Left hindlimb (tissue), 1 donor: ENCODE results near the gene DRD3.

Experiments
- DNase-seq: peaks from one replicate; pipeline ENCODE4 v3.0.0-alpha.2; 2018

DRD3 gene

DNA sequence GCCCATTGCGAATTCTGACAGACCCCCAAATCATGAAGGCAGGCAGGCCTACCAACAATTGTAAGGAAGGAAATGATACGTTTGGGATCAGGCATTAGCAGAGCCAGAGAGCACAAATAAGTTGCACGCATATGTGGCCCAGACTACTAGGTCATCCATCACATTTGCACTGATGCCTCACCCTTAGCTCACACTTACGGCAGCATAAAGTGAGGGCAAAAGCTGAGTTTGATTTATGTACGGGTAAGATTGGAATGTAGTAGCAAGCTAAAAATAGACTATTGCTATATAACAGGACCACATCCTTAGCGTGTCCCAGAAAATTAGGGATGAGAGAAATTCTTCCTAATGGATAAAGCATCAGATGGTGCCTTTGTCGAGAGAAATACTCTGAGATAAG, 63.7 kb downstream of the DRD3 start:
- DNase-seq = no peak

DNA sequence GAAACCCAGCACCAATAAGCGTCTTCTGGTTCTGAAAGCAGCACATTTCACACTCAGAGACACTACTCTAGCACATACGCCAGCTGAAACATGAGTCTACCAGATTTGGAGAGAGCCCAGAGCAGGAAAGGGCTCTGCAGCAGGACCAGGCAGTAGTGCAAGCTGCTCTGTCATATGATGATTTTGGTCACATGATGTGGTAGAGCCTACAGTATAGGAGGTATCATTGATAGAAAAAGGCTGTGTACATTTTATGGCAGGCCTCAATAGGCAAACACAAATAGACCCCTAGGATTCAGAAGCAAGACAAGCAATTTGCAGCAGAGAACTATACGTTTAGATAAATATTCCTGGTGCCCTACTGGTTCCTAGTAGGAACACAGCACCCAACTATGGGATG, 64.1 kb downstream of the DRD3 start:
- DNase-seq = no peak

DNA sequence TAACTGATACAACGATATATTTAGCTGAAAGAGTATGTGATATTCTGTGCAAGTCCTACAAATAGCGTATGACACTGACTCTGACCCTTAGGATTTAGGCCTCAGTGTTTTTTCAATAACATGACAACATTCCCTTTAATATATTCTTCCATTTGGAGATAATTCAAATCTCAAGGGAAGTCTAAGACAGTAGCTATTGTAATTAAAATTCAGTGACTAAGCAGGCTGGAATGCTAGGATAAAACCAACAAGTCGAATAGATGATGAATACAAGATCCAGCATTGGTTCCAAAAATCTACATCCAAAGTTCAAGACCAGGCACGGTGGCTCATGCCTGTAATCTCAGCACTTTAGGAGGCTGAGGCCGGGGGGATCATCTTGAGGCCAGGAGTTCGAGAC, 66.2 kb downstream of the DRD3 start:
- no peak for DNase-seq

DNA sequence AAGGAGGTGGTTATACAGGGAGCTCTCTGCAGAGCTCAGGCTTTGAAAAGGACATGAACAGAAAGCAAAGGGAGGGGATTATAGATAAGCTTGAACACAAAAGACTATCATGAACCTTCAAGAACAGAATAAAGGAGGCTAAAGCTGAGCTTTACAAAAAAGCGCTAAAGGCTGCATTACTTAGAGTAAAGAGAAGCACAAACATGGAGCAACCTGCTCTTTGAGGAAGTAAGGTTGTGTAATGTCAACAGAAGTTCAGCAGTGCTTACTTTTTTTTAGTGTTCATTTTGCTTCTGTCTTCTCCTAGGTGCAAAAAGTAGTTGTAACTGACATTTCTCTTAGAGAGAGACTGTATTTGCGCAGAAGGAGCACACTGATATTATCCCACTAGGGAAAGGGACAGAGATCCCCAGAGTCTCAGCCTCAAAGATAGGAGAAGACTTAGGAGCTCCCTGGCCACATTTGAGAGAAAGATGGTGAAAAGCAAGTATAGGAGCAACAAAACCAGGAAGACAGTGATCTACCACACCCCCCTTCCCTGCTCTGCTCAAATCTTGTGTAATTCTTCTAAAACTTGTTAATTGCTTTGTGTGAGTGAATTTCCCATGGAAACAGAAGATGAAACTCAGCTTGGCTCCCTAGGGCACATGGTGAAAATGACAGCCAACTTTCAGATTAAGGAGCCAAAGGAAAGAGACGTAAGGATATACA, 67.6 kb downstream of the DRD3 start:
- no peak for DNase-seq

DNA sequence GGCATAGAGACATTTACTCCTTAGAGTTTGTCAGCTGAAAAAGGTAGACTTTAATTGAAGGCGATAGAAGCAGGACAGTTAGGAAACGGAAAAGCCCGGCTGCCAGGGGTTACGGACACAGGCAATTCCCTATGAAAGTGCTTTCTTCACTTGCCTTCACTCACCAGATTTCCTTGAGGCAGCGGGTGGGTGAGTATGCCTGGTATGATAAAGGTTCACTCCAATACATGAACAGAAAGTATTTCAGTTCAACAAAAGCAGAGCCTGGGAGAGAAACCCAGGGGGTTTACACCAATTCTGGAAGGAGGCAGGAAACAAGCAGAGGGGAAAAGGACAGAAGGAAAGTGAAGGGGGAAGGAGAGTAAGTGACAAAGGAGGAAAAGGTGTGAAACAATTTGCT, 68.4 kb downstream of the DRD3 start:
- DNase-seq = no peak

DNA sequence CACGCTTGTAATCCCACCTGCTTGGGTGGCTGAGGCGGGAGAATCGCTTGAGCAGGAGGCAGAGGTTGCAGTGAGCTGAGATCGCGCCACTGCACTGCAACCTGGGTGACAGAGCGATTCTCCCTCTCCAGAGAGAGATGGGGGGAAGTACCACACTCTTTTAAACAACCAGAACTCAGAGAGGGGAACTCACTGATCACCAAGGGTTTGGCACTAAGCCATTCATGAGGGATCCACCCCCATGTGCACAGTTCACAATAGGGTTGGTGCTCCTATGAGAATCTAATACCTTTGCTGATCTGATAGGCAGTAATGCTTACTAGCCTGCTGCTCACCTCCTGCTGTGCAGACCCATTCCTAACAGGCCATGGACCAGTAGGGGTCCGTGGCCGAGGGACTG, 70.7 kb downstream of the DRD3 start:
- no peak for DNase-seq

DNA sequence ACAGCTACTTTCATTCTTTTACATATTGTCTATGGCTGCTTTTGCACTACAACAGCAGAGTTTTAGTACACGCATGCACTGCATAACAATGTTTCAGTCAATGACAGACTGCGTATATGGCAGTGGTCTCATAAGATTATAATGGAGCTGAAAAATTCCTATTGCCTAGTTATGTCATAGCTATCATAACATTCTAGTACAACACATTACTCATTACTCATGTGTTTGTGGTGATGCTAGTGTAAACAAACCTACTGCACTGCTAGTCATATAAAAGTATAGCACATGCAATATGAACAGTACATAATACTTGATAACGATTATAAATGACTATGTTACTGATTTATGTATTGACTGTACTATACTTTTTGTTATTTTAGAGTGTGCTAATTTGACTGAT, 74.4 kb downstream of the DRD3 start:
- no peak for DNase-seq

DNA sequence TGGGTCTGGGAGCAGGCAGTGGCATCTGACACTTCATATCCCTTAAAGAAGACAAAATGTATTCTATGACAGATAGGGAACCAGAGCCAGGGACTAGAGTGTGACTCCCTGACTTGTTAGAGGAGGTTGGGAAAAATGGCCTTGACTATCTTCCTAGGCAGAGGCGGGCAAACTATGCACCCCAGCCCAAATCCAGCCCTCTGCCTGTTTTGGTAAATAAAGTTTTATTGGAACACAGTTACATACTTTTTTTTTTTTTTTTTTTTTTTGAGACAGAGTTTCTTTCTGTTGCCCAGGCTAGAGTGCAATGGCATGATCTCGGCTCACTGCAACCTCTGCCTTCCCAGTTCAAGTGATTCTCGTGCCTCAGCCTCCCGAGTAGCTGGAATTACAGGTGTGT, 75.0 kb downstream of the DRD3 start:
- DNase-seq = no peak

DNA sequence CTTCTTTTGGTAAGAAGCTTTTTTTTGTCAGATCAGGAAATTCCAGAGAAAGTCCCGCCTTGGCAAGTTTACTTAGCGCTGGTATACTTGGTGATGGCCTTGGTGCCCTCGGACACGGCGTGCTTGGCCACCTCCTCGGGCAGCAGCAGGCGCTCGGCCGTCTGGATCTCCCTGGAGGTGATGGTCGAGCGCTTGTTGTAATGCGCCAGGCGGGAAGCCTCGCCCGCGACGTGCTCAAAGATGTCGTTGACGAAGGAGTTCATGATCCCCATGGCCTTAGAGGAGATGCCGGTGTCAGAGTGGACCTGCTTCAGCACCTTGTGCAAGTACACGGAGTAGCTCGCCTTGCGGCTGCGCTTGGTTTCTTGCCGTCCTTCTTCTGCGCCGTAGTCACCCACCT, 75.7 kb downstream of the DRD3 start:
- DNase-seq = no peak

DNA sequence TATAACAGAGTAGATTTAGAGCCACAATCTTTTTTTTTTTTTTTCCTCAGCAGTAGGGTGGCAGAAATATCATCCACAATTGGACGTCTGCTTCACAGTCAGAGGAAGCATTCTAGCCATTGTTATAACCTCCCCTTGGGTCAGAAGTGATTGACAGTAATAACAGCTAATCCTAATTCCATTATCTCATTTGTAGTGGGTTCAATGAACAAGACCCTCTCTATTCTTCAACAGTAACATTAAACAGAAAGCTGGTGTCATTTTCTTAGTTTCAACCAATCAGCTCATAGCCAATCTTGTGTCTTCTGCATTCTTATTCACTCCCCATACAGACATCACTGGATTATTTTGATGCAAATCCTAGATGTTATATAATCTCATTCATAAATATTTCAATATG, 77.8 kb downstream of the DRD3 start:
- no peak for DNase-seq

DNA sequence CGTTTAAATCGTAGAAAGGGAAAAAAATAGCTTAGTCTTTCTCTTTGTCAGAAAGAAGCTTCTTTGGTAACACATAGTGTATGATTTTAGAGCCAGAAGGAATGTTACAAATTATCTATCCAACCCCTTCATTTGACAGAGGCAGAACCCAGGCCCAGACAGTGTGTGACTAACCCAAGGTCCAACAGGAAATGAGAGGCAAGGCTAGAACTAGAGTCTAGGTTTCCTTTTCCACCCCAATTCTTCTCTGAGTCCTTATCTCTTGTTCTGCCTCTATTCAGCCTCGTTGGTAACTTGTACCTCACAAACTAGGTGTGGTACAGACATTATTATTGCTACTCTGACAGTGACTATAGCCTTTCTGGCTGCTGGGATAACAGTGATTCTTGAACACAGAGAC, 83.1 kb downstream of the DRD3 start:
- DNase-seq = no peak

DNA sequence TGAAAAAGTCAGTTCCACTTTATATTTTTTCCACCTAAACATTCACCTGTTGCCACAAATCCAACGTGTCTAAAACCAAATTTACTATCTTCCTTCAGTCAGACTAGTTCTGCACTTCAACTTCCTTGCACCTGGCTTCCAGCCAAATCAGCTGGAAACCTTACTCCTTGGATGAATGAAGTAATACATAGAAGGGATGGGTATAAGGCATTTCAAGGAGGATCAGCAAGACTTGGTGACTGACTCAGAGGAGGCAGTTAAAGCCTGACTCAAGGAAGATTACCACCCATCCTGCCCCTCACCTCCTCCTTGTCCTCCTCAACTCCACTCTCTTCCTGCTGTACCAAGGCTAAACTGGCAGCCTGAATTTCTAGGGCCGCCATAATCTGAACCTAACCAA, 85.3 kb downstream of the DRD3 start:
- peak; percentile 45 for DNase-seq

DNA sequence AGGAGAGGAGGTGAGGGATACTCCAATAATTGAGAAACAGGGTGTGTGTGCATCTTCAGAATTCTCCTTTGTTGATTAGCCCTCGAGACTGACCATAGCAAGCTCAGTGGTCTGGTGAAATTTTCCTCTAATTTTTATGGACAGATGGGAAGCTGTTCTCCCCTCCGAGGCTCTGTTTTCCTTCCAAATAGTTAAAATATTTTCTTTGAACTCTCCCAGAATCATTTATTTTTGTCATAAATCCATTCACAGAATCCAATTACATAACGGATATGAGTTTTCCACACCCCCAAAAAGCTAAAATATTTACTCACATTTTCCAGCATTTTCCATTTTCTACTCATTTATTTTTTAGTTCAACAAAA, 85.9 kb downstream of the DRD3 start:
- no peak for DNase-seq

DNA sequence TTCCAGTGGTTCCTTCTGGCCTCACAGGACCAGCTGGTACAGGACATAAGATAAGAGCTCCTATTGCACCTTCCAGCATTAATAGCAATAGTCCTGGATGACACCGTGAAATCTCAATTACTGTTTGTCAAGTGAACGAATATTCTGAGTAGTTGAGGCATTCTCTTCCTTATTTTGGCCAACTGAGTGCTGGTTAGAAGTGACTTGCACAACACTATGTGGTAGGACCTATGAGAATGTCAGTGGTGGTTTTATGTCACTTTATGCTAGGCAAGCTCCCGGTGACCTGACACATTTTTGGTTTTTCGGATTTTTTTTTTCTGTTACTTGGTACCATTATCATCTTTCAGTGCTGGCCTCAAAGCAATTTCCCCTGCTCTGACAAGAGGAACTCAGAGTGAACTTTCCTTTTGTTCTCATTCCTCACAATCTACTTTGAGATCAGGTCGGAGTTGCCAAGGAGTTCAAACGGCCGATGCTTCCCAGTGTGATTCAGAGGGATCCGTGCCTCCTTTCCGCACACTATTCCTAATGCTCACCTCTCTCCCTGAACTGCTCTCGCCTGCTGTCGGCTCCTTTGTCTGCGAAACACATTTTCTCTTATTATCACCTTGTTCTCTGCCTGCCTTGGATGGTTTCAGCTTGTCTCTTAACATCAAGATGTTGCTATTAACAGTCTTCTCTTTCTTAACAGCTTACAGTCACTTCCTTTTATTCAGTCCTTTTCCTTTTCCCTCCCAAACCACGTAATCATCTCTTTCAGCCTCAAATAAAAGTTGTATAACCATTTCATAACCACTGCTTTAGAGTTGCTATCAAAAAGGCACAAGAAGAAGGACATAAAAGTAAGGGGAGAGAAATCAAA, 86.5 kb downstream of the DRD3 start:
- DNase-seq = no peak

DNA sequence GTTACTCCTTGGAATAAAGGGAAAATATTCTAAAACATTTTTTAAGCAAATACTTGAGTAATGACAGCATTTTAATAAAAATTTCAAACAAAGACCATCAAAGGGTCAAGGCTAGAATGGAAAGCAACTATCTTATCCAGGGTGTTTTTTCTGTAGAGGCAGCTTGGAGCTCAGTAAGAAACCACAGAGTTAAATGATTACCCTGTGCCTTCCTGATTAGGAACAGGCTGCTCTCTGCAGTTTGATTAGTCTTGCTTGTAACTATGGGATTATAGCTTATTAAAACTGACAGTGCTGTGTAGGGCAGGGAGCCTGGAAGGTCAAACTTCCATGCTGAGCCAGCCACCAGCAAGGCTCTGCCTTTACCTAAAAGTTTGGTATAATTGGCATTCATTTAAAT, 89.2 kb downstream of the DRD3 start:
- no peak for DNase-seq

DNA sequence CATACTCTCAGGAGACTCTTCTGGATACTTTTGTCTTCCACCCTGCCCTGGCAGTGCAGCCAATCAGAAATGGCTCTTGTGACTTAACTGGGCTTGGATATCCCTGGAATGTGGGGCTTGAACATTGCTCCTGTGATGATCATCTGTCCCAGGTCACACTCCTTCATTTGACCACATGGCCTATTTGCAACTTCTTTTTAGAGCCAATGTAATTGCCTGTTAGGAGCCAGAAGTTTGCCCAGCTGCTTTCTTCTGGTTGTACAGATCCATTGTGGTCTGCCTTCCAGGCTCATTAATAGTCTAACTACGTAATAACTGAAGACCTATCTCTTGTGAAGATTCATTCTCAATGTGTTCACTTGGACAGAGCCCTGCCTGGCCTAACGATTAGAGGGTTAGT, 92.5 kb downstream of the DRD3 start:
- no peak for DNase-seq

DNA sequence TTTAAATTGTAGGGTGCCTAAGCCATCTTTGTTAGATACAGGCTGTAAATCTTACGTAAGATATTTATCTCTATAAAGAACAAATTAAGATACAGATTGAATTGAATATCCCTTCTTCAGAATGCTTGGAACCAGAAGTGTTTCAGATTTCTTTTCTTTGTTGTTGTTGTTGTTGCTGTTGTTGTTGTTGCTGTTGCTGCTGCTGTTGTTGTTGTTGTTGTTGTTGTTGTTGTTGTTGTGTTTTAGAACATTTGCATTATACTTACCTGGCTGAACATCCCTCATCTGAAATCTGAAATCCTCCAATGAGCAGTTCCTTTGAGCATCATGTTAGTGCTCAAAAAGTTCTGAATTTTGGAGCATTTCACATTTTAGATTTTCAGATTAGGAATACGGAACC, 95.7 kb downstream of the DRD3 start:
- DNase-seq = no peak

DNA sequence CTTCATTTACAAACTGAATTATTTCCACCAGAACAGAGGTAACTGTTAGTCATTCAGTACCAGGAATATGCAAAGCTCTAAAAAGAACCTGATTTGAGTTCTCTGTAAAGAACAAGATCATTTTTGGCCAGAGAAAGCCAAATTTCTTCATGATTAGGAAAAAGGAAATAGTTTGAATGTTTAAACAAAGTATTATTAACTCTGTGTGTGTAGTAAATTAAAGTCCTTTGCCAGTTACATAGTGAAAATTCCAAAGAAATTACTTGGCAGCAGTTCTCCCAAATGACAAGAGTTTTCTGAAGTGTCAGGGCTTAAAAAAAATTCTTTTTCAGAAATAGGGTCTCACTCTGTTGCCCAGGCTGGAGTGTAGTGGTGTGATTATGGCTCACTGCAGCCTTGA, 97.8 kb downstream of the DRD3 start:
- DNase-seq = no peak

DNA sequence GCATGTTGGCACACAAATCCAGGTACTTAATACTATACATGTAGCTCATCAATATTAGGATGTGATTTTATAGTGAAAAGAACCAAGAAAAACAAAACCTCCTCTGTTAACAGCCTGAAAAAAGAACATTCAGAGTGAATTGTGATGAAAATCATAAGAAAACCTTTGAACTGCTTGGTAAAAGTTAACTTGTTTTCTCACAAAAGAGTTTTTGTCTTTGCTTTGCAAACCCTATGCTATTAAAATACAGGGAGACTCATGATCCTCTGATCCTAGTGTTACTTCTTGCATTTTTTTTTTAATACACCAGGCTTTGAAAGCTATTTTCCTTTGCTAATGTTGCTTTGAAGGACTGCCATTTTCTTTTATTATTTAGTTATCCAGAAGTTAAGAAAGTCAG, 98.7 kb downstream of the DRD3 start:
- DNase-seq = no peak

DNA sequence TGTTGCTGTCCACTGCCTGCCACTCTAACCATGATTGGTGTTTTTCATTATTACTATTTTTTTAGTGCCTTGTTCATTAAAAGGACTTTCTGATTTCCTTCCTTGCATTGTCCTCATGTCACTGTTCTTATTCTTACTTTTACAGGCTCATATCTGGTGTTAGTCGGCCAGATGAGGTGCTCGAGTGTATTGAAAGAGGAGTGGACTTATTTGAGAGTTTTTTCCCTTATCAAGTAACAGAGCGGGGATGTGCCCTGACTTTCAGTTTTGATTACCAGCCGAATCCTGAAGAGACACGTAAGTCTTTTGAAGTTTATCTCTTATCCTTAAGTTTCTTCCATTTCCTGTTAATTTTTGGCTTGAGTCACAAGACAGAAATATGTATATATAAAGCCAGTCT, 99.1 kb downstream of the DRD3 start:
- no peak for DNase-seq

DNA sequence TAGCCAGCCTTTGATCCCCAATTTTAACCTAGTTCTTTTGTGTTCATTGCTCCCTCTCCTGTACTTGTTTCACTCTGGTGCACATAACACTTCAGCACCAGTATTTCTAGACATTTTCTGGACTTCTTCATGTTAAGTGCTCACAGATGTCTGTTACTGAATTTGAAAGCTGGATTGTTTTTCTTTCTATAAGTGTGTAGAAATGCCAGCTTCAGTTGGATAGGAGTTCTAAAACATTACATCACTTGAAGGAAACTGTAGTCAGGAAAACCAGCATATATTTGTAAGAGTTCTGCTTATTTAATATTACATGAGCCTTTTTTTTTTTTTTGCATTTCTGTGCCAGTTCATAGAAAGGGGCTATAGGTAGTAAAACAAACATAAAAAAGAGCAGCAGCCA, 100.7 kb downstream of the DRD3 start:
- DNase-seq = no peak
